Activated T-cell treated with anti-CD3 and anti-CD28 coated beads, Interleukin-2, amount 50 U/mL, for 1 hour (primary cell): Measurements from ENCODE around the gene SRY.
"Not testable (repeated sequence)": the region's sequence is repeated elsewhere in the genome, so short reads cannot be mapped to it uniquely, and the experiment has no call there.

ENCODE experiments used
- DNase-seq: peaks from one replicate; pipeline ENCODE4 v3.0.0-alpha.2; 2020

SRY gene

DNA sequence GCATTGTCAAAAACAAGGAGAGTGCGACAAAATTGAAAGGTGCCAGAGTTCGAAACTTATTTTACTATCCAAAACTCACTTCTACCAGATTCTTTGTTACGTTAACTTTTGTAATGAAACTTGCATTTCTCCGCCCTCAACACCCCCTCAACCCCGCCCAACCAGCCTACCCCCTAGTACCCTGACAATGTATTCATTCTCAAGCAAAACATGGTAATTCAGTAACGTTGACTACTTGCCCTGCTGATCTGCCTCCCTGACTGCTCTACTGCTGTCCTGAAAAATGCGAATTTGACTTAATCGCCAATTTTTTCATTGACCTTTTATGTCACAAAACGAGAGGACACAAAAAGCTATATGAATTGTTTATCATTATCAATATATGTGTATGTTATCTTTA, at the start of gene SRY:
Gene SRY (minus strand): TSS at position 83 of the 400 bp plus-strand sequence. CDS start 79 bp downstream, at position 4.
- DNase-seq, result no peak

DNA sequence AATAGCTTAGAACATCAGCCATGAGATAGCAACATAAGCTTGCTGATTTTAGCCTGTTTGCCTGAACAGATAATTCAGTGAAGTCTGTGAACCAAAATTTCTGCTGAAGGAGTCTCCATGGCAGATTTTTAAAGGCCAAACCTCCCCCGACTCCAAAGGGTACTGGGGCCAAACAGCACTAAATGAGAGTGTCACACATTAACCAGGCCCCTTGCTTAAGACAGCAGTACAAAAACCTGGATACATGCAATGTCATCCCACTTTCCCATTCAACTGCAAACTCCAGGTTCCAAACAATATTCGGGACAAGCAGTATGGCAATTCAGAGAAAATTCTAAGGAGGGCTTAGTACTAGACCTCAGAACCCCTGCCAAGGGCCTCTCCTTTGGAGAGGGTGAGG, 49.6 kb upstream of the SRY start:
- DNase-seq, result no peak

DNA sequence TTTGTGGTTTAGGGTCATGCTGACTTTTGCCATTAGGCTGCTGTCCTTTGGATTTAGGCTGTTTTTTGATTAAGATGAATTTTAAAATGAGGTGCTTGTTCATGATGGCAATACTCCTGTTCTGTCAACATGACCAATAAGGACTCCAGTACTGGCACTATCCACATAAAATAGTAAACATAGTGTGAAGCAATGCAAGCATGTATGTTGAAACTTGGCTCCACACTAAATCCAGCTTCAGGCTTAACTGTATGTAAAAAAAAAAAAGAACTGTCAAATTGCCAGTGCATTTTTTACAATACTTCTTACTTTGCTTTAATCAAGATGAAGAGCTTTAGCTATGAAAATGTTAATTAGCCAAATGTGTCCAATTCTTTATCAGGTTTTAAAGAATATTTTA, 47.7 kb upstream of the SRY start:
- DNase-seq, result no peak

DNA sequence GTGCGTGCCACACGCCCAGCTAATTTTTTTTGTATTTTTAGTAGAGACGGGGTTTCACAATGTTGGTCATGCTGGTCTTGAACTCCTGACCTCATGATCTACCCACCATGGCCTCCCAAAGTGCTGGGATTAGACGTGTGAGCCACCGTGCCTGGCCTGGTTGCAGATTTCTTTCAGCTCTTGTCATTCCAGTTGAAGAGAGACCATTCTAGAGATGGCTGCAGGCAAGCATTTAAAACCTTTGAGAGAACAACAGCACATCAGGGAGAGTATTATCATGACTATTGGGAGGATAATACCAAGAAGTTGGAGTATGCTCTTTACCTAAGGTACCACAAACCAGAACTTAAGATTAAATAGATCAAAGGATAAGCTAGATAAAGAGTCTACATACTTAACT, 41.0 kb upstream of the SRY start:
- no peak for DNase-seq

GRCh38 chrY:2824471-2824870, 37.0 kb upstream of the SRY start:
- no peak for DNase-seq

DNA sequence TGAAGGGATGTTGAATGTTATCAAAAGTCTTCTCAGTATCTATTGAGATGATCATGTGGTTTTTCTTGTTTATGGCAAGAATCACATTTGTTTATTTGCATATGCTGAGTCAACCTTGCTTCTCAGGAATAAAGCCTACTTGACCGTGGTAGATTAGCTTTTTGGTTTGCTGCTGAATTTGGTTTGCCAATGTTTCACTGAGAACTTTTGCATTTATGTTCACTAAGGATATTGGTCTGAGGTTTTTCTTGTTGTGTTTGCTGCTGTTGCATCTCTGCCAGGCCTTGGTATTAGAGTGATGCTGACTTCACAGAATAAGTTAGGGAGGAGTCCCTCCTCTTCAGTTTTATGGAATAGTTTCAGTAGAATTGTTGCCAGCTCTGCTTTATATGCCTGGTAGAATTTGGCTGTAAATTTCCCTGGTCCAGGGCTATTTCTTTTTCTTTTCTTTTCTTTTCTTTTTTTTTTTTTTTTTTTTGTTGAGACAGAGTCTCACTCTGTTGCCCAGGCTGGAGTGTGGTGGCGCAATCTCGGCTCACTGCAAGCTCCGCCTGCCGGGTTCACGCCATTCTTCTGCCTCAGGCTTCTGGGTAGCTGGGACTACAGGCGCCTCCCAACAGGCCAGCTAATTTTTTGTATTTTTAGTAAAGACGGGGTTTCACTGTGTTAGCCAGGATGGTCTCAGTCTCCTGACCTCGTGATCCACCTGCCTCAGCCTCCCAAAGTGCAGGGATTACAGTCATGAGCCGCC, 29.8 kb upstream of the SRY start:
- DNase-seq, result not testable (repeated sequence)

- no peak for DNase-seq
These were observed 12.8 kb upstream of the SRY start for GRCh38 chrY:2800246-2800645.

DNA sequence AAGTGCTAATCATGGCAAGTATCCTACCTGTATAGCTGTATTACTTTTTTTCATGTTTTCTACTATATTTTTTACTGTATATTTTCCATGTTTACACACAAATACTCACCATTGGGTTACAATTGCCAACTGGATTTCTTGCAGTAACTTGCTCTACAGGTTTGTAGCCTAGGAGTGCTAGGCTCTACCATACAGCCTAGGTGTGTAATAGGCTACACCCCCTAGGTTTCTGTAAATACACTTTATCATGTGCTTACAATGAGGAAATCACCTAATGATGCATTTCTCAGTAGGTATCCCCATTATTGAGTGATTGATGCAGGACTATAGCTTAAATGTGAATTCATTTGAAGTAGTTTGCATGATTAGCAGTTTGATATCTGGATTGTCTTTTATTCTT, 10.5 kb upstream of the SRY start:
- no peak for DNase-seq

DNA sequence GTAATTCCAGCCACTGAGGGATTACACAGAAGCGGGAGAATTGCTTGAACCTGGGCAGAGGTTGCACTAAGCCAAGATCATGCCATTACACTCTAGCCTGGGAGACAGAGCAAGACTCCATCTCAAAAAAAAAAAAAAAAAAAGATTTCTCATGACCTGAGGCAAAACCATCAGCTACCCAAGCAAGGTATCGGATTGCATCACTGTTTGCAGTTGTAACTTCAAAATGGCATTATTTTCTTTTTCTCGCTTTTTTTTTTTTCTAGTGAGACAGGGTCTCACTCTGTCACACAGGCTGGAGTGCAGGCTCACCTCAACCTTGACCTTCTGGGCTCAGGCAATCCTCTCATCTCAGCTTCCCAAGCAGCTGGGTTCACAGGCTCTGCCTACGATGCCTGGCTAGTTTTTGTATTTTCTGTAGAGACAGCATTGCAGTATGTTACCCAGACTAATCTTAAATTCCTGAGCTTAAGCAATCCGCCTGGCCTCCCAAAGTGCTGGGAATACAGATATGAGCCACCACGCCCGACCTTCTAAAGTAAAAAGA, 9.6 kb upstream of the SRY start:
- no peak for DNase-seq

DNA sequence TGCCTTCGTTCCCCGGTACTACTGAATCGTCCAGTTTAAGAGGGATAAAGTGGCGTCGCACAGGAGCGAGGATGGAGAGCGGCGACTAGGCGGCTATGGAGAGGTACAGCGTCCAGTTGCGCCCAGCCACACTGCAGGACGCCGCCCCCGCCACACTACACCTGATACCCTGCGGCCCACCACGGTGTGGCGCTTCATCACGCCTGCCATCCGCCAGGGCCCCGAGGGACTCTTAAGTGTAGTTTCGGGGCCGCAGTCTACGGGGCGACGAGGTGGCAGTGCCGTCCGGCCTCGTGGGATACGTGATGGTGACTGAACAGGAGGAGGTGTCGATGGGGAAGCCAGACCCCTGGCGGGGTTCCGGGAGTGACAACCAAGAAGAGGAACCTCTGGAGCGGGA, 2.3 kb upstream of the SRY start:
- no peak for DNase-seq

DNA sequence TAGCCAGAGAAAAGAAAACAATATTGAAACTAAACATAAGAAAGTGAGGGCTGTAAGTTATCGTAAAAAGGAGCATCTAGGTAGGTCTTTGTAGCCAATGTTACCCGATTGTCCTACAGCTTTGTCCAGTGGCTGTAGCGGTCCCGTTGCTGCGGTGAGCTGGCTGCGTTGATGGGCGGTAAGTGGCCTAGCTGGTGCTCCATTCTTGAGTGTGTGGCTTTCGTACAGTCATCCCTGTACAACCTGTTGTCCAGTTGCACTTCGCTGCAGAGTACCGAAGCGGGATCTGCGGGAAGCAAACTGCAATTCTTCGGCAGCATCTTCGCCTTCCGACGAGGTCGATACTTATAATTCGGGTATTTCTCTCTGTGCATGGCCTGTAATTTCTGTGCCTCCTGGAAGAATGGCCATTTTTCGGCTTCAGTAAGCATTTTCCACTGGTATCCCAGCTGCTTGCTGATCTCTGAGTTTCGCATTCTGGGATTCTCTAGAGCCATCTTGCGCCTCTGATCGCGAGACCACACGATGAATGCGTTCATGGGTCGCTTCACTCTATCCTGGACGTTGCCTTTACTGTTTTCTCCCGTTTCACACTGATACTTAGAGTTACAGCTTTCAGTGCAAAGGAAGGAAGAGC, 488 bp downstream of the SRY start:
- no peak for DNase-seq
